ENCODE results near the gene FKBP8. TPM values are rescaled to one million over a fixed set of nuclear protein-coding genes. Genes with fewer than 3 reads are reported as not detected.

Gene FKBP8
- total RNA-seq, 1 donor from 2014 or later, result 175 TPM

DNA sequence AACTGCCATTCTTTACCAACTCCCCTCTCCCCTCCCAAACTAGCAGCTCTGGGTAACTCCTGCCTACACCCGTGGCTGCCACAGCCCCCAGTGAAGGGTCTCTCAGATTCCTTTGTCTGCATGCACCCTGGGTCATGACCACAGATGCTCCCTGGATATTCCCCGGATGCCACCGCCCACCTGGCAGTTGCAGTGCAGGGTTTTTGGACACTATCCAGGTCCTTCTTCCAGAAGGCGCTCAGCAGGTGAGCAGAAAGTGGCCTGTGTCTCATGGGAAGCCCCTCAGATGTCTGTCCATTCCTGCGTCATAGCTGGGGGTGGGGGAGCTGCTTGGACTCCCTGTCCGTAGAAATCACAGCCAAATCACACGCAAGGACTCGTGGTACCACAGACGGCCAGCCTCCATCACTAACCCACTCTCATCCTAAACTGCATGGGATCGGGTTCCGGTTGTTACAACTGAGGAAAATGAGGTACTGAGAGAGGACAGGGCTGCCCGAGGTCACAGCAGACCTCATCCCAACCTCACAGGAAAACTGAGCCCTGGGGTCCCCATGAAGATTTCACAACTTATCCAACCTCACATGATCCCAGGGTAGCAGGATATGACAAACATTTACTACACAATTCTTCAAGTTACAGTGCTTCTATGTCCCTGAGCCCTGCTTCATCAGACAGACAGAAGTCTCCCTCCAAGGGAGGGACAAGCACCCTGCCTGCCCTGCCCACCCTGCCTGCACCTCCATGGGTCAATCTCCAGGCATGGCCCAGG lies 60.1 kb downstream of the FKBP8 start:
- no peaks in the 10 kb centered on the region for H3K27me3 Mint-ChIP-seq (ENCODE audit: low read depth)
- H3K9me3 Mint-ChIP-seq, result no peaks in the 10 kb centered on the region
- no peak for TF ChIP-seq CTCF (conservative IDR thresholded peaks at IDR 0.05)
- H3K36me3 Mint-ChIP-seq (ENCODE audit: low read depth), result no peaks in the 10 kb centered on the region
- DNase-seq (ENCODE audit: low read depth, low spot score), result no peak
- H3K27ac Mint-ChIP-seq (ENCODE audit: unreplicated experiment), result no peak overlapping the region
- H3K4me3 Mint-ChIP-seq, result no peak overlapping the region
- peaks cover 54% of the 10 kb centered on the region for H3K4me1 Mint-ChIP-seq

Other genes with a start within 250 kb of the FKBP8 start
- 283 and 292 TPM in 2 replicates for gene LSM4, start 220.5 kb downstream of the FKBP8 start, total RNA-seq
- 5.2 and 8.3 TPM in 2 replicates for gene PGPEP1, start 203.0 kb downstream of the FKBP8 start, total RNA-seq
- 1.2 TPM in 2 replicates for gene GDF15, start 157.4 kb downstream of the FKBP8 start, total RNA-seq
- gene LRRC25, start 146.0 kb downstream of the FKBP8 start, total RNA-seq, result not detected in 2 replicates
- 68.0 and 71.8 TPM in 2 replicates for gene SSBP4, start 124.2 kb downstream of the FKBP8 start, total RNA-seq
- gene ISYNA1, start 105.4 kb downstream of the FKBP8 start, total RNA-seq, result 251 and 254 TPM in 2 replicates
- gene ELL, start 21.5 kb downstream of the FKBP8 start, total RNA-seq, result 11.1 and 14.2 TPM in 2 replicates
- gene KXD1, start 14.3 kb upstream of the FKBP8 start, total RNA-seq, result 88.5 and 91.7 TPM in 2 replicates
- gene UBA52, start 28.3 kb upstream of the FKBP8 start, total RNA-seq, result 1,081 and 1,137 TPM in 2 replicates
- 71.8 and 71.9 TPM in 2 replicates for gene REX1BD, start 45.2 kb upstream of the FKBP8 start, total RNA-seq
- 0.68 and 1.5 TPM in 2 replicates for gene CRLF1, start 63.2 kb upstream of the FKBP8 start, total RNA-seq
- gene TMEM59L, start 69.3 kb upstream of the FKBP8 start, total RNA-seq, result 6.4 and 6.5 TPM in 2 replicates
- gene KLHL26, start 93.5 kb upstream of the FKBP8 start, total RNA-seq, result 11.1 and 12.3 TPM in 2 replicates
- gene CRTC1, start 140.1 kb upstream of the FKBP8 start, total RNA-seq, result 24.1 and 25.2 TPM in 2 replicates
- gene COMP, start 247.7 kb upstream of the FKBP8 start, total RNA-seq, result not detected in 2 replicates

Data from neural crest cell (in vitro differentiated cells).